Stimulated activated CD4-positive, alpha-beta T cell treated with anti-CD3 and anti-CD28 coated beads, Interleukin-15, amount 100 ng/mL, for 24 hours (primary cell): Measurements from ENCODE around the gene SLITRK1.

ENCODE experiments used
- DNase-seq: peaks from one replicate; pipeline ENCODE4 v3.0.0-alpha.2; 2020

The SLITRK1 gene, protein sequence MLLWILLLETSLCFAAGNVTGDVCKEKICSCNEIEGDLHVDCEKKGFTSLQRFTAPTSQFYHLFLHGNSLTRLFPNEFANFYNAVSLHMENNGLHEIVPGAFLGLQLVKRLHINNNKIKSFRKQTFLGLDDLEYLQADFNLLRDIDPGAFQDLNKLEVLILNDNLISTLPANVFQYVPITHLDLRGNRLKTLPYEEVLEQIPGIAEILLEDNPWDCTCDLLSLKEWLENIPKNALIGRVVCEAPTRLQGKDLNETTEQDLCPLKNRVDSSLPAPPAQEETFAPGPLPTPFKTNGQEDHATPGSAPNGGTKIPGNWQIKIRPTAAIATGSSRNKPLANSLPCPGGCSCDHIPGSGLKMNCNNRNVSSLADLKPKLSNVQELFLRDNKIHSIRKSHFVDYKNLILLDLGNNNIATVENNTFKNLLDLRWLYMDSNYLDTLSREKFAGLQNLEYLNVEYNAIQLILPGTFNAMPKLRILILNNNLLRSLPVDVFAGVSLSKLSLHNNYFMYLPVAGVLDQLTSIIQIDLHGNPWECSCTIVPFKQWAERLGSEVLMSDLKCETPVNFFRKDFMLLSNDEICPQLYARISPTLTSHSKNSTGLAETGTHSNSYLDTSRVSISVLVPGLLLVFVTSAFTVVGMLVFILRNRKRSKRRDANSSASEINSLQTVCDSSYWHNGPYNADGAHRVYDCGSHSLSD

GRCh38 chr13:83881917-83882605 lies at the start of gene SLITRK1:
SLITRK1 (minus strand) TSS chr13:83882474; CDS start chr13:83881507, 967 bp downstream.
- DNase-seq, result no peak

GRCh38 chr13:83929157-83929556 lies 46.9 kb upstream of the SLITRK1 start:
- no peak for DNase-seq

GRCh38 chr13:83919775-83920174 lies 37.5 kb upstream of the SLITRK1 start:
- no peak for DNase-seq

GRCh38 chr13:83914368-83914767 lies 32.1 kb upstream of the SLITRK1 start:
- no peak for DNase-seq

DNA sequence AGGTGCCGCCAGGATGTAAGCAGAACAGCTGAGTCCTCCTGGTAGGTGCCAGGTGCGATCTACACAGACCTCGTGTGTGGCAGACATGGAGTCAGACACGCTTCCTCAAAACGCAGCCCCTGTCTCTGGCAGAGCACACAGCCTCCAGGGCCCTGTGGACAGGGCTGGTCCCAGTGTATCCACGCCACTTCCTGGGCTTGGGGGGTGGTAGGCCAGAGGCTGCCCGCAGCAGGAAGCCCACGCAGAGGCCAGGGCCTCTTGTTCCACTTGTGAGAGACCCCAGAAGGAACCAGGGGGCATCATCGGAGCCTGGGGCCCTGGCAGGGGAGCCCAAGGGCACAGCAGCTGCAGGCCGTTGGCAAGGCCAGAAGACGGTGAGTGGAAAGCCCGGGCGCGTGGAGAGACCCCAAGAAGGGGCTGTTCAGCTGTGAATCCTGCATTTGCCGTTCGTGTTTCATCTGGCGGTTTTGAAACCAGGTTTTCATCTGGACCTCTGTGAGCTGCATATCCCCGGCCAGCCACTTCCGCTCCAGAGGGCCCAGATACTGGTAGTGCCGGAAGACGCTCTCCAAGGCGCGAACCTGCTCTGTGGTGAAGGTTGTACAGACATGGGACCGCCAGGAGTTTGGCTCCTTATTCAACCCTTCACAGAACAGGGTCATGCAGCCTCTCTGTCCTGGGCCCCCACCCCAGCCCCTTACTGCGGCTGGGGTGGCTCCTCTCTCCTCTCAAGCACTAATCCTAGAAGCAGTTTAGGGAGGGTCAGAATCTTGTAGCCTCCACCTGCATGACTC lies 25.1 kb upstream of the SLITRK1 start:
- DNase-seq, result no peak

DNA sequence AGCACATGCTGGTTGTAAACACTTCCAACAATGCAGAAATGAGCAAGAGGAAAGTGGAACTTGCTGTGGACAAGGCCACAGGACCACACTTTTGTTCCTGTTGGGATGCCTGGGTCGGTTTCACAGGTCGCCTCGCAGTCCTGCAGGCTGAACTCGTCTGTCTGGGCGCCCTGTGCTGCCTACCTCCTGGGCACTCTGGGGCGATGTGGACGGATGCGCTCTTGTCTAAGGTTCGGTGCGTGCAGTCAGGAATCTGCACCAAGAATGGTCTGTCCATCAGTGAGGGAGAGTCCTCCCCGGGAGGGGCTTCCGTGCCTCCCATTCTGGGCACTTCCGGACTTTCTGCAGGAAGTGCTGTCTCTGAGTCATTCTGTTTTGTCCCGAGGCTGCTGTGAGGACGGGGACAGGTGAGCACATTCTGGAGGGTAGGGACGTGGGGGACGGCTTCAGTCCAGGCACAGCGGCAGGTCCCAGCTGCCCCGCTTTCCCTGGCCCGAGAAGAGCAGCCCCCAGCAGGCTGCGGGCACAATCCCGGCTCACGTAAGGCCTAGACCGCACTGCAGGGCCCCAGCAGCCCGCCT lies 24.1 kb upstream of the SLITRK1 start:
- no peak for DNase-seq

DNA sequence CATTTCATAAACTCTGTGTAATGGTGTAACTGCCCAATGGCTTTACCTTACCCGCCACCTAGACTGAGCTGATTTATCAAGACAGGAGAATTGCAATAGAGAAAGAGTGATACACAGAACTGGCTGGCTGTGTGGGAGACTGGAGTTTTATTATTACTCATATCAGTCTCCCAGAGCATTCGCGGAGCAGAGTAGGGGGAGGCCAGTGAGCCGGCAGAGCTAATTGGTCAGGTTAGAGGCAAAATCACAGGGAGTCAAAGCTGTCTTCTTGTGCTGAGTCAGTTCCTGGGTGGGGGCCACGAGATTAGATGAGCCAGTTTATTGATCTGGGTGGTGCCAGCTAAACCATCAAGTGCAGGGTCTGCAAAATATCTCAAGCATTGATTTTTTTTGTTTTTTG lies 23.4 kb upstream of the SLITRK1 start:
- no peak for DNase-seq

GRCh38 chr13:83895994-83896580 lies 13.8 kb upstream of the SLITRK1 start:
- DNase-seq, result no peak

- no peak for DNase-seq
Observed at GRCh38 chr13:83890358-83890757, 8.1 kb upstream of the SLITRK1 start.

GRCh38 chr13:83884141-83884540 lies 1.9 kb upstream of the SLITRK1 start:
- DNase-seq, result no peak

GRCh38 chr13:83883061-83883523 lies 818 bp upstream of the SLITRK1 start:
- no peak for DNase-seq

DNA sequence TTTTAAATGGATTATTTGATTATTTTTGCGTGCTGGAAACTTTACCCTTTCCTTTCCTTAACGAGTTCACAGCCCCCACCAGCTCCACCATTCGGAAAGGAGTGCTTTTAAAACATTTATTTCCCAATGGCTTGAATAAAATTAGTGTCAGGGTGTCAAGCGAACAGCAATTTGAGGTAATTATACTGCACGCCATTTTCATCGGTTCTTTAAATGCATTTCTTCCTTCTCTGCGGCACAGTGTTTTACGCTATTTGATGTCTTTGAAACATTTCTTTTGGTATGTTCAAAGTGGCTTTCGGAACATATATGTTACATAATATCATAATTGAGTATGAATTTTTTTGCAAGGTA lies 309 bp upstream of the SLITRK1 start:
- no peak for DNase-seq

GRCh38 chr13:83881140-83881684 lies 1.1 kb downstream of the SLITRK1 start:
- DNase-seq, result no peak

DNA sequence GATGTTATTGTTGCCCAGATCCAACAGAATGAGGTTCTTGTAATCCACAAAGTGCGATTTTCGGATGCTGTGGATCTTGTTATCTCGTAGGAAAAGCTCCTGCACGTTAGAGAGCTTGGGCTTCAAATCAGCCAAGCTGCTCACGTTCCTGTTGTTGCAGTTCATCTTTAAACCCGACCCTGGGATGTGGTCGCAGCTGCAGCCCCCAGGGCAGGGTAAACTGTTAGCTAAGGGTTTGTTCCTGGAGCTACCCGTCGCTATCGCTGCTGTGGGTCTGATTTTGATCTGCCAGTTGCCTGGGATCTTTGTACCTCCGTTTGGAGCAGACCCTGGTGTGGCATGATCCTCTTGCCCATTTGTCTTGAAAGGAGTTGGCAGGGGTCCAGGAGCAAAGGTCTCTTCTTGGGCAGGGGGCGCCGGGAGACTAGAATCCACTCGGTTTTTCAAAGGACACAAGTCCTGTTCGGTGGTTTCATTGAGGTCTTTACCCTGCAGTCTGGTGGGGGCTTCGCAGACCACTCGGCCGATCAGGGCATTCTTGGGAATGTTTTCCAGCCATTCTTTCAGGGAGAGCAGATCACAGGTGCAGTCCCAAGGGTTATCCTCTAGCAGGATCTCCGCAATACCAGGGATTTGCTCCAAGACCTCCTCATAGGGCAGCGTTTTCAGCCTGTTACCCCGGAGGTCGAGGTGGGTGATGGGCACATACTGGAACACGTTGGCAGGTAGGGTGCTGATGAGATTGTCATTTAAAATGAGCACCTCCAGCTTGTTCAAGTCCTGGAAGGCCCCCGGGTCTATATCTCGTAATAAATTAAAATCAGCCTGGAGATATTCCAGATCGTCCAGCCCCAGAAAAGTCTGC lies 1.8 kb downstream of the SLITRK1 start:
- no peak for DNase-seq

GRCh38 chr13:83879431-83880171 lies 2.7 kb downstream of the SLITRK1 start:
- DNase-seq, result no peak

DNA sequence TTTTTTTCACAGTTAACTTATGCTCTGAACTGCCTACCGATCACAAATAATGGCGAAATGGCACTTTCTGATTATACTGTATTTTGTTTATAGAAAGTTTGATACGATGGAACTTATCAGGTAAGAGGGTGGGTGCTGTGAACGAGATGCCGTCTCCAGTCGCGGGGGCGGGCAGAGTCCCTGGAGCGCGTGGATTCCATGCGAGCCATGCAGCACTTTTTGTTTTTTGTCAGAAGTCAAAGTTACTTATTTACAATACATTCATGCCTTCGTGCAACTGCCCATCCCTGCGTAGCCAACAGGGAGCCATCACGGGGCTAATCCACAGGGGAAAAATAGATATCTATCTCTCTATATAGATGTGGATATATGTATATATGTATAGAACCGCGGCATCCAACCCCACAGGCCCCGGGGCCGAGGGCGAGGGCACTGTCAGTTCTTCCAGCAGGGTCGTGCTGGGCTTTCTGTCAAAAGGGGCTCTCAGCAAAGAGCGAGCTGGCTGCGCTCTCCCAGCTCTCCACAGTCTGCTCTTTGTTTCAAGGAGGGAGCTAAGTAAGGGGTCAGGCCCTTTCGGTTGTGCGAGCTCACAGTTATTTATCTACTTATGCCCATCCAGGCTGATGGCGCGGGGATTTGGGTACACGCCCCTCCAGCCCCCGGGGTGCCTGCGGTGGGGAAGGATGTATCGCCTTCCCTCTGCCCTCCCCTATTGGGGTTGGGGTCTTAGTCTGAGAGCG lies 3.4 kb downstream of the SLITRK1 start:
- DNase-seq, result no peak

DNA sequence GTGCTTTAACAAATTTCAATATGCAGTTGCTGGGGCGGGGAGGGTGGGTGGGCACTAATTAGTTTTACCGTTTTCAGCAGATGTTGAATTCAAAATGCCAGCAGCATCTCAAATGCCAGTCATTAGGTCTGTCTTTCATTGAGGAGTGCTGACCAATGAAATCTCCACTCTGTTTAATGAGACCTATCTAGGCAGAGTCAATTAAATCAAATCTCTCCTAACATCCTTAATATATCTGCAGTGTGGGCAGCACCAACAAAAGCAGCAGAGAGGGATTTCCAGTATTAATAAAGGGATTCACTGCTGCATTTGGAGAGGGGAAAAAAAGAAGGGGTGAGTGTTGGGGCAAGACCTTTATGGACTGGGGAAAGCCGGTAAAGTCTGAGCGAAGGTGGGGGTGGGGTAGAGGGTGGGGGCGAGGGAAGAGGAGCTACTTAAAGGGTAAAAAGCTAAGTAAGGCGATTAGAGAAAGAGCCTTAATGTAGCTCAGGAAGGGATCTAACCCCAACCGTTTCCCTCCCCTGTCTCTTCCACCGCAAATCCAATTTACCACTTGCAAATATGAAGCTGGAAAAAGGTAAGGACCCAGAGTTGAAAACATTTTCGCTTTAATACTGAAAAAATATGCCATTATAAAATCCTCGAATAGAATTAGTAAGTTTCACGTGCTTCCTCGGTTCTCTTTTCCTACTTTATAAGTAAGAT lies 4.5 kb downstream of the SLITRK1 start:
- no peak for DNase-seq

GRCh38 chr13:83876546-83876945 lies 5.7 kb downstream of the SLITRK1 start:
- DNase-seq, result no peak

- DNase-seq, result no peak
Observed at GRCh38 chr13:83867708-83868107, 14.6 kb downstream of the SLITRK1 start.
